Mammary epithelial cell (primary cell): ENCODE measurements around the gene MDFIC.

Experiments used
- EZH2 ChIP-seq: IDR thresholded peaks from 2 replicates; pipeline ENCODE4 v1.6.1; 2012; ENCODE audit warnings: low read length, inconsistent platforms, borderline replicate concordance
- TF ChIP-seq, protein P1 (sequence below), 2 donors: IDR thresholded peaks in 1 of 2; conservative IDR thresholded peaks in 1 of 2; 2 replicates each; pipeline ENCODE4 v1.5.1; 2011 to 2012; ENCODE audit warnings: inconsistent platforms in 2 of 2, low read length in 2 of 2, mild to moderate bottlenecking in 2 of 2, control low read depth in 1 of 2, low read depth in 1 of 2; ENCODE audit not compliant: insufficient read depth in 1 of 2; ENCODE audit errors: extremely low read depth in 1 of 2

DNA sequence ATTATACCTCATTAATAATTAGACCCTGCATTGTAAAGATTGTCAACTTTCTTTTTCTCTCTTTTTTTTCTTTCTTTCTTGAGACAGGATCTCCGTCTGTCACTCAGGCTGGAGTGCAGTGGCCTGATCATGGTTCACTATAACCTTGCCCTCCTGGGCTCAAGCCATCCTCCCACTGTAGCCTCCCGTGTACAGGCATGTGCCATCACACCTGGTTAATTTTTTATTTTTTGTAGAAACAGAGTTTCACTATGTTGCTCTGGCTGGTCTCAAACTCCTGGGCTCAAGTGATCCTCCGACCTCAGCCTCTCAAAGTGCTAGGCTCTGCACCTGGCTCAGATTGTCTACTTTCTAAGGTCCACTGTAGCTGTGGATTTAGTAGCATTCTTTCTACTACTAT lies 50.7 kb downstream of the MDFIC start:
- TF ChIP-seq, protein P1, sequence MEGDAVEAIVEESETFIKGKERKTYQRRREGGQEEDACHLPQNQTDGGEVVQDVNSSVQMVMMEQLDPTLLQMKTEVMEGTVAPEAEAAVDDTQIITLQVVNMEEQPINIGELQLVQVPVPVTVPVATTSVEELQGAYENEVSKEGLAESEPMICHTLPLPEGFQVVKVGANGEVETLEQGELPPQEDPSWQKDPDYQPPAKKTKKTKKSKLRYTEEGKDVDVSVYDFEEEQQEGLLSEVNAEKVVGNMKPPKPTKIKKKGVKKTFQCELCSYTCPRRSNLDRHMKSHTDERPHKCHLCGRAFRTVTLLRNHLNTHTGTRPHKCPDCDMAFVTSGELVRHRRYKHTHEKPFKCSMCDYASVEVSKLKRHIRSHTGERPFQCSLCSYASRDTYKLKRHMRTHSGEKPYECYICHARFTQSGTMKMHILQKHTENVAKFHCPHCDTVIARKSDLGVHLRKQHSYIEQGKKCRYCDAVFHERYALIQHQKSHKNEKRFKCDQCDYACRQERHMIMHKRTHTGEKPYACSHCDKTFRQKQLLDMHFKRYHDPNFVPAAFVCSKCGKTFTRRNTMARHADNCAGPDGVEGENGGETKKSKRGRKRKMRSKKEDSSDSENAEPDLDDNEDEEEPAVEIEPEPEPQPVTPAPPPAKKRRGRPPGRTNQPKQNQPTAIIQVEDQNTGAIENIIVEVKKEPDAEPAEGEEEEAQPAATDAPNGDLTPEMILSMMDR (conservative IDR thresholded peaks at IDR 0.05 in 1 of 2, IDR thresholded peaks at IDR 0.05 in 1 of 2; ENCODE audit: extremely low read depth in 1 of 2, insufficient read depth in 1 of 2, low read depth in 1 of 2, low read length in 2 of 2): no peak
- no peak for TF ChIP-seq EZH2
